A549 (cell line): ENCODE results near the gene GARNL3. TPM values are rescaled to one million over a fixed set of nuclear protein-coding genes. Genes with fewer than 3 reads are reported as not detected.

Experiments used
- ATAC-seq, 2 experiments: fragments of 200-7000 bp in 1 of 2; fragments of >200 bp in 1 of 2; cut with Nextera tagmentation in 1 of 2; cut with Tn5 transposase in 1 of 2; 3 replicates each; pipeline versions ENCODE4 v1.8.0 to v1.9.1; 2018 to 2020; ENCODE audit warnings: mild to moderate bottlenecking in 1 of 2, moderate library complexity in 1 of 2
- CTCF ChIA-PET: fragments of 300-600 bp; sonication (Branson Sonifier 250); formaldehyde crosslinking; extraction: SDS; loops from one replicate; lab custom pipeline; 2021; ENCODE audit warnings: antibody characterized with exemption, inconsistent platforms; lab: Yijun Ruan, JAX
- POLR2A ChIA-PET: fragments of 350-600 bp; formaldehyde crosslinking; extraction: SDS; loops from one replicate; lab custom pipeline; 2021; ENCODE audit warnings: antibody characterized with exemption, inconsistent platforms; lab: Yijun Ruan, JAX
- DNase-seq, 2 experiments: peaks; one replicate each; pipeline versions ENCODE4 v3.0.0 to v3.0.0-alpha.2; 2011 to 2016; ENCODE audit warnings: low read depth in 1 of 2, low spot score in 1 of 2
- FAIRE-seq: peaks from 2 replicates; lab custom pipeline; 2011; peaks lifted over from hg19 to GRCh38; lab: Jason Lieb, UNC
- H3K27ac ChIP-seq, 2 experiments: fragments of >200 bp; sonication (Bioruptor Twin); formaldehyde crosslinking; 3 replicates each; pipeline ENCODE4 v1.5.1; 2016 to 2017
- H3K4me1 ChIP-seq: fragments of >200 bp; sonication (Bioruptor Twin); formaldehyde crosslinking; 3 replicates; pipeline ENCODE4 v1.6.1; 2016
- H3K4me2 ChIP-seq: fragments of >200 bp; sonication (Bioruptor Twin); formaldehyde crosslinking; 3 replicates; pipeline ENCODE4 v1.6.1; 2016
- H3K4me3 ChIP-seq: fragments of >200 bp; sonication (Bioruptor Twin); formaldehyde crosslinking; 3 replicates; pipeline ENCODE4 v1.5.1; 2016
- H3K9me3 ChIP-seq: fragments of >200 bp; sonication (Bioruptor Twin); formaldehyde crosslinking; 3 replicates; pipeline ENCODE4 v1.6.1; 2016
- BCL3 ChIP-seq: fragments of >200 bp; sonication (Bioruptor Twin); formaldehyde crosslinking; IDR thresholded peaks from 3 replicates; pipeline ENCODE4 v1.6.1; 2016
- BHLHE40 ChIP-seq: IDR thresholded peaks from 2 replicates; pipeline ENCODE4 v1.6.1; 2012; ENCODE audit warnings: low read depth, low read length, inconsistent platforms
- CBX2 ChIP-seq: fragments of 200-600 bp; sonication (generic); IDR thresholded peaks from 2 replicates; pipeline ENCODE4 v1.6.1; 2016; ENCODE audit warnings: low read depth, mild to moderate bottlenecking, borderline replicate concordance
- E2F6 ChIP-seq: IDR thresholded peaks from 2 replicates; pipeline ENCODE4 v1.6.1; 2012; ENCODE audit warnings: low read depth, borderline replicate concordance
- HMGXB4 ChIP-seq: fragments of 250-450 bp; sonication (Bioruptor Pico); IDR thresholded peaks from 2 replicates; pipeline ENCODE4 v1.5.0; 2021; ENCODE audit warnings: mild to moderate bottlenecking, moderate library complexity, borderline replicate concordance
- HOXA7 ChIP-seq: fragments of 250-450 bp; sonication (Bioruptor Pico); IDR thresholded peaks from 2 replicates; pipeline ENCODE4 v1.5.0; 2020; ENCODE audit warnings: mild to moderate bottlenecking, moderate library complexity
- HOXB13 ChIP-seq: fragments of 250-450 bp; sonication (Bioruptor Pico); IDR thresholded peaks from 2 replicates; pipeline ENCODE4 v1.5.0; 2020; ENCODE audit warnings: low read depth, mild to moderate bottlenecking, moderate library complexity
- HOXB5 ChIP-seq: fragments of 250-450 bp; sonication (Bioruptor Pico); IDR thresholded peaks from 2 replicates; pipeline ENCODE4 v1.5.0; 2020; ENCODE audit warnings: mild to moderate bottlenecking, moderate library complexity
- NPAS2 ChIP-seq: fragments of 250-450 bp; sonication (Bioruptor Pico); IDR thresholded peaks from 2 replicates; pipeline ENCODE4 v1.8.0; 2022; ENCODE audit warnings: mild to moderate bottlenecking, moderate library complexity, borderline replicate concordance
- POLR2AphosphoS2 ChIP-seq: conservative IDR thresholded peaks from 2 replicates; pipeline ENCODE4 v1.6.1; 2012; ENCODE audit warnings: low read length, improper control_type of control experiment, inconsistent platforms
- RAD21 ChIP-seq, 2 experiments: fragments of >200 bp in 1 of 2; sonication (Bioruptor Twin) in 1 of 2; formaldehyde crosslinking in 1 of 2; IDR thresholded peaks in 1 of 2; conservative IDR thresholded peaks in 1 of 2; 2 replicates in 1 of 2; 3 replicates in 1 of 2; pipeline ENCODE4 v1.6.1; 2012 to 2018; ENCODE audit warnings: inconsistent platforms in 1 of 2
- REST ChIP-seq: fragments of 200-600 bp; sonication (generic); IDR thresholded peaks from 2 replicates; pipeline ENCODE4 v1.6.1; 2016; ENCODE audit warnings: antibody characterized with exemption, mild to moderate bottlenecking, moderate library complexity
- RFX5 ChIP-seq: fragments of 450-650 bp; IDR thresholded peaks from 2 replicates; pipeline ENCODE4 v1.7.1; 2014; ENCODE audit warnings: antibody characterized with exemption, mild to moderate bottlenecking, moderate library complexity
- RNF2 ChIP-seq: fragments of 200-600 bp; sonication (generic); IDR thresholded peaks from 2 replicates; pipeline ENCODE4 v1.6.1; 2016; ENCODE audit warnings: low read depth, mild to moderate bottlenecking, antibody characterized with exemption, moderate library complexity, borderline replicate concordance
- SMC3 ChIP-seq: fragments of >200 bp; sonication (Bioruptor Twin); formaldehyde crosslinking; IDR thresholded peaks from 3 replicates; pipeline ENCODE4 v1.6.1; 2018; ENCODE audit warnings: inconsistent platforms
- TFCP2L1 ChIP-seq: fragments of 250-450 bp; sonication (Bioruptor Pico); IDR thresholded peaks from 2 replicates; pipeline ENCODE4 v1.5.0; 2021; ENCODE audit warnings: mild to moderate bottlenecking
- TP53 ChIP-seq: fragments of 250-450 bp; sonication (Bioruptor Pico); IDR thresholded peaks from 2 replicates; pipeline ENCODE4 v1.5.0; 2021; ENCODE audit warnings: mild to moderate bottlenecking, moderate library complexity
- USF2 ChIP-seq: fragments of 450-650 bp; IDR thresholded peaks from 2 replicates; pipeline ENCODE4 v1.6.1; 2014; ENCODE audit warnings: antibody characterized with exemption
- ZFP36 ChIP-seq: fragments of 450-650 bp; IDR thresholded peaks from 2 replicates; pipeline ENCODE4 v1.6.1; 2014; ENCODE audit warnings: borderline replicate concordance; ENCODE audit not compliant: partially characterized antibody
- WGBS: methylation state at CpG from one replicate; pipeline ENCODE4 v1.1.6; 2017; ENCODE audit errors: missing lambda C conversion rate; 5-methylcytosine and 5-hydroxymethylcytosine counted together
- polyA plus RNA-seq, 4 experiments: library from polyadenylated mRNA; depleted of rRNA in 3 of 4; stranded (reverse); fragments of >200 nt; fragmentation: RNase III in 1 of 4; extraction: RNeasy Plus Mini Kit Qiagen cat#74134 plus additional on column Dnase treatment in 1 of 4; gene quantifications; 2 replicates in 3 of 4; 3 replicates in 1 of 4; pipeline ENCODE4 v1.2.3, GENCODE V29; 2011 to 2017

The GARNL3 gene
- polyA plus RNA-seq, 2 of the 4 experiments (the other 2 are of a cell fraction), result 2.9 to 5.1 TPM

- CTCF ChIA-PET, result interaction anchor here (0.5 to 1.1 kb wide), 3 partner anchors 33 to 585 kb away, joined by 3 read pairs; no protein-coding TSS in a partner anchor
- TF ChIP-seq HOXA7 (CRISPR knock-in tag) (no peak), RFX5 (no peak), HOXB5 (CRISPR knock-in tag) (no peak), TFCP2L1 (no peak), POLR2AphosphoS2 (no peak), BCL3 (no peak), NPAS2 (CRISPR knock-in tag) (no peak), CBX2 (no peak), HOXB13 (no peak), HMGXB4 (CRISPR knock-in tag) (no peak), RNF2 (no peak), ZFP36 (no peak), RAD21 (conservative IDR thresholded peaks at IDR 0.05 in 1 of 2, IDR thresholded peaks at IDR 0.05 in 1 of 2) (no peak), TP53 (CRISPR knock-in tag) (no peak), E2F6 (no peak)
- TF ChIP-seq, all 56 proteins: peak for 0
- peak; percentile 36 for FAIRE-seq
- Histone ChIP-seq H3K4me1 (no peaks in the 10 kb centered on the region), H3K4me3 (no peak overlapping the region), H3K4me2 (no peak overlapping the region), H3K9me3 (no peaks in the 10 kb centered on the region), H3K27ac (no peak overlapping the region)
- ATAC-seq, result no peak
- 80% methylated on average over 2 of the region's 2 CpGs for WGBS
- no peak for DNase-seq
- POLR2A ChIA-PET, result interaction anchor here (0.7 kb wide), 1 partner anchor 363 kb away, joined by 3 read pairs; no protein-coding TSS in a partner anchor
Observed at GRCh38 chr9:127277099-127277498, 12.5 kb downstream of the GARNL3 start.

- TF ChIP-seq BCL3 (no peak), USF2 (no peak), POLR2AphosphoS2 (no peak), BHLHE40 (no peak), REST (no peak), HOXA7 (CRISPR knock-in tag) (no peak), SMC3 (no peak)
- Histone ChIP-seq H3K4me1 (no peaks in the 10 kb centered on the region), H3K27ac (no peak overlapping the region), H3K4me3 (no peak overlapping the region), H3K9me3 (no peaks in the 10 kb centered on the region), H3K4me2 (no peak overlapping the region)
- ATAC-seq, result no peak
- ChIA-PET CTCF (interaction anchor here (0.8 to 1.1 kb wide), 2 partner anchors 34 to 70 kb away, joined by 3 read pairs; no protein-coding TSS in a partner anchor), POLR2A (no interaction called here)
- FAIRE-seq, result no peak
- DNase-seq, result no peak
- WGBS, result 96% methylated on average over 1 of the region's 1 CpG
Observed at GRCh38 chr9:127277770-127278169, 13.2 kb downstream of the GARNL3 start.
